GM18907 (cell line): ENCODE measurements around the gene RNF41.
"Not testable (repeated sequence)": the region's sequence is repeated elsewhere in the genome, so short reads cannot be mapped to it uniquely, and the experiment has no call there.

Experiments
- ATAC-seq: cut with Tn5 transposase; IDR thresholded peaks from one replicate; pipeline ENCODE4 v1.9.1; 2021; ENCODE audit warnings: mild to moderate bottlenecking, moderate library complexity; ENCODE audit not compliant: unreplicated experiment

RNF41 gene

DNA sequence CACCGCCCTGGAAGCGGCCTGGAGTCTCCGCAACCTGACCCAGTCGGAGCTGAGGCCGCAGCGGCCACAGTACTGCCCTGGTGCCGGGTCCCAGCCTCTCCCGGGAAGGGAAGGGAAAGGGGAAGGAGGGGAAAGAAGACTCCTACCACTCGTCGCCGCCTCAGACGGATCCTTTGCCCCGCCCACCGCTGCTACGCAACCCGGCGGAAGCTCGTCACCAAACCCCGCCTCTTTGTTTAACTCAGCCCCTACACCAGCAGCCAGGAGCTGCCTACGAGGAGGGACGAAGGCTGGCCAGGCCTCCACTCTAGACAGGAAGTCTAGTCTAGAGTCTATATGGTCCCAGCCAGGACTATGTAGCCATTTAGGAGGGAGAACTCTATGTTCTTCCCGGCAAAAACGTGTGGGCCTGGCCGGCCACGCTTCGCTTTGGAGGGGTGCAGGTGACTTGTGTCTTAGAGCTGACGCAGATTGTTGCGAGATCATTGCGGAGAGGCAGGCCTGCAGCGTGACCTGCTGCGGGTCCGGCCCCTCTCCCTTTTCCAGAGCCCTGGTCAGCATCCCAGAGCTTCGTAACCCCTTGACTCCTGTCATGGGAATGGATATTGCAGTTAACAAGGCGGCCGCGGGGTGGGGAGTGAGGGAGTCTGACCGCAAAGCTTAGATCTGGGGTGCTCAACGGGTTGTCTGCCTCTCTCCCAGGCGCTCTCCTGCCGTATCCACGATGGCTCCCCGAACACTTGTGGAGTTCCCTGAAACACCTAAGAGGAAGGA is at the start of gene RNF41:
Gene RNF41 (minus strand): TSS at position 166 of the 774 bp plus-strand sequence. CDS start 7,875 bp downstream, outside the sequence.
- ATAC-seq, result peak; percentile 85

DNA sequence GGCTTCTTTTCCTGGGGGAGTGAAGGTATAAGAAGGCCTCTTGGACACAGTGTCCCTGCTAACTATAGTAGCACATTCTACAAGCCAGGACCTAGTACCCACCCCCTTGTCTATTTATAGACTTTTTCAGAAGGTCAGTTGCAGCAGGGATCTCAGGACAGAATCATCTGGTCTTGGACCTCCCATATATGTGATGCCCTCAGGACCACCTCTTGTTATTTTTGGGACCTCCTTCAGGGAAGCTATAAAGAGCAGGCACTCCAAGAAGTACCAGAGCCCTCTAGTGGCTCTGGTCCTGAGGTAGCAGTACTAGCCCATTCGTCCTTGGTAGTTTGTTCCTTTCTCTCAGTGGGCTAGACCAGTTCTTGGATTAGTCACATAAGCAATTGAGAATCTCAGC is 49.3 kb upstream of the RNF41 start:
- ATAC-seq, result no peak

DNA sequence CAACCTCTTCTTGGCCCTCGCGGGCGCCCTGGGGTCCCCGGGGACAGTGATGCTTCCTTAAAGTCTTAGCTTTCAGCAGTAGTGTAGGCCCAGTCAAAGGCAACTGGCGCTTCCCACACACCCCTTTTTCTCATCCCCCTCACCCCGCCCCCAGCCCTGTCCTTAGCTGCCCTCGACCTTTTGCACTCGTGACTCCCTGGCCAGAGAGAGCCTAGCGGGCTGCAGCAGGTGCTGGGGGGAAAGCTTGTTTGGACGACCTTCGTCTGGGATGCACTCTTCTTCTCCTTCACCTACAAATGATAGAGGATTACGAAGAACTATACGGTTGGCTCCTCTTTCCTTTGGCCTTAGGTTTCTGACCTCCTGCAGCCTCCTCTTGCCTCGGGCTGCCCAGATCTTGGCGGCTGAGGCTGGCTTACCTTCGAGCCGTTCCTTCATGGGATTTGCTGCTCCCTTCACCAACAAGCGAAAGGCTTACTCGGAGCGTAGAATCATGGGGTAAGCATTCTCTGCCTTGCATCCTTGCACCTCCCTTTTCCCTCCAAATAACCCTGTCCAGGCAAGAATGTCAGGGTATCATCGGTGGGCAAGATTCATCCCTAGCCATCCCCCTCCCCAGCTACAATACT is 45.8 kb upstream of the RNF41 start:
- peak; percentile 24 for ATAC-seq

DNA sequence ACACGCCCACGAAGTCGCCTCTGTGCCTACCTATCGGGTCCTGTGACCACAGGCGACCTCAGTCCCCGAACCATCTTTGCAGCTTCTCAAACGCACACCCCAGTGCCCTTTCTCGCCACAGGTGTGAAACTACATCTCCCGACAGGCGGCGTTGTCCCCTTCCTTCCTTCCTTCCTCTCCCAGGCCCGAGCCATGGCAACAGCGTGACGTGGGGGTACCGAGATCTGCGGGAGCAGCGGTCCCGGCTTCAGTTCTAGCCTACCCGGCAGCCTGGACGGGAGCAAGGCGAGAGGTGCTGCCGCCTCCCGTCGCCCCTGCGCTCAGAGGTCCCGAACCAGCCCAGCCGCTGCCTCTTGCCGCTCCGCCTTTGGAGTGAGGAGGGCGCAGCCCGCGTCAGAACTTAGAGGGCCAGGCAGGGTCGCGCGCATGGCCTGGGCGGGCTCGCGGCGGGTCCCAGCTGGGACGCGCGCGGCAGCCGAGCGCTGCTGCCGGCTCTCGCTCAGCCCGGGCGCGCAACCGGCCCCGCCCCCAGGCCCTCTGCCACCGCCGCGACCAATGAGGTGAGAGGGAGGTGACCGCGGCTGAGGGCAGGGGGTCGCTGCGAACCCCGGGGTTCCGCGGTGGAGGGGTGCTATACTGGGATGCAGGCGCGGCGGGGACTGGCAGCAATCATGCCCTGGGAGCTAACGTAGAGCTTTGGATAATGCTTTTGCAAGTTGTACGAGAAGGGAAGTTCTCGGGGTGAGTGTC is 45.1 kb upstream of the RNF41 start, which contains the start of gene COQ10A:
Gene COQ10A (plus strand): TSS at position 250 of the 750 bp plus-strand sequence. CDS start 177 bp downstream, at position 427.
- ATAC-seq, result peak; percentile 89

DNA sequence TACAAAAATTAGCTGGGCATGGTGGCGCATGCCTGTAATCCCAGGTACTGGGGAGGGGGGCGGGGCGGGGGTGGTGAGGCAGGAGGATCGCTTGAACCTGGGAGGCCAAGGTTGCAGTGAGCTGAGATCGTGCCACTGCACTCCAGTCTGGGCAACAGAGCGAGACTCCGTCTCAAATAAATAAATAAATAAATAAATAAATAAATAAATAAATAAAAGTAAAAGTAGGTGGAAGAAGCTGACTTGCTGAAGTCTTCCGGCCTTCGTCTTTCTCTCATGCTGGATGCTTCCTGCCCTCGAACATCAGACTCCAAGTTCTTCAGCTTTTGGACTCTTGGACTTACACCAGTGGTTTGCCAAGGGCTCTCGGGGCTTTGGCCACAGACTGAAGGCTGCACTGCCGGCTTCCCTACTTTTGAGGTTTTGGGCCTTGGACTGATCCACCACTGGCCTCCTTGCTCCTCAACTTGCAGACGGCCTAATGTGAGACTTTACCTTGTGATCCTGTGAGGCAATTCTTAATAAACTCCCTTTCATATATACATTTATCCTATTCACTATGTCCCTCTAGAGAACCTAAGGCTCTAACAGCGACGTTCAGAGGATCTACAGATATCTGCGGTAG is 44.5 kb upstream of the RNF41 start:
- ATAC-seq, result not testable (repeated sequence)

DNA sequence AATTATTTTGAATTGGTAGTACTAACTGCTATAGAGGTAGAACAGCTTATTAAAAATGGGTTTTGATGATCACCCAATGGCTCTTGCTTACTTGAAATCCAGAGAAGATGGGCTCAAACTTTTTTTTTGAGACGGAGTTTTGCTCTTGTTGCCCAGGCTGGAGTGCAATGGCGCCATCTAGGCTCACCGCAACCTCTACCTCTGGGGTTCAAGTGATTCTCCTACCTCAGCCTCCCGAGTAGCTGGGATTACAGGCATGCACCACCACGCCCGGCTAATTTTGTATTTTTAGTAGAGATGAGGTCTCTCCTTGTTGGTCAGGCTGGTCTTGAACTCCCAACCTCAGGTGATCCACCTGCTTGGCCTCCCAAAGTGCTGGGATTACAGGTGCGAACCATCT is 41.2 kb upstream of the RNF41 start:
- not testable (repeated sequence) for ATAC-seq

DNA sequence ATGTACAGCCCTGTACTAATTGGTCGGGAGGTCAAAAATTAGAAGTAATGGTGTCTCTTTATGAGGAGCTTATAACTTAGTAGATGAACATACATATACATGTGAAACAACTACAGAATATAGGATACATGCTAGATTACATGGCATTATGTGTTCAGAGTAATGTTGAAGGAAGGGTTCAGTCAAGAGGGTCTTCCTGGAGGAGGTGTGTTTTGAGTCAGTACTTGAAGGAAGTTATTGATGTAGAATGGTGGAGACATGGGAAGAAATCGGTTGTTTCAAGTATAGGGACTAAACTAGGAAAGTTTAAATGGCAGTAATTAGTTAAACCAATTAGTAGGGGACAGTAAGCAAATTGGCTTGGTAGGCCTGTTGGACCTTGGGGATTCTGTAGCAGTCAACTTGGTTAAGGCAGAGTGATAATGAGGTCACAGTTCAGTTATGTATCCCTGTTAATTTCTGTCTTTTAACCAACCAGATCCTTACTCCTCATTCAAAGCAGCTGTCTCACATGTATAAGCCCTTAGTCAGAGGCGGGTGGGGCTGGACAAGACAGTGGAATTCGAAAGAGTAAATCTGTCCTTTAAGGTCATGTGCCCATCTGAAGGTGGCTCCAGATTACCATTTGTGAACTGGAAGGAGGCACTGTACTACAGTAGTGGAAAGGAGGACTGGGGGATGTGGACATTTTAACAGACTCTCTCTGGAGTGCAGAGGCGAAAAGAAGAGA is 39.9 kb upstream of the RNF41 start:
- ATAC-seq, result no peak

DNA sequence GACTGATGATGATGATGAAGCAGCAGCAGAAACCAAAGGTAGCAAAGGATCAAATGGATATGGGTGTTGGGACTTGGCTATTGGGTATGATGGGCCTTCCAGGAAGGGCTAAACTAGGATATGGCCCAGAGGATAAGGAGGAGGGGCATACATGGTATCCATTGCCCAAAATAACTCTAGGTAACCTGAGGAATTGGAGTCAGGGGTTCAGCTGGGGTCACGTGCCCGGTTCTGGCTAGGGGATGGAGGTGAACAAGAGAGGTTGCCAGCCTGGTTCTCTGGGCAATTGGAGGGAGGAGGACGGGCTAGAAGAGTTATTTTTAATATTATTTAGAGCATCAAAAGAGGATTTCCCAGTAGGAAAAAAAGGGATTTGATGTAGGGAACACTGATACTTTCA is 39.2 kb upstream of the RNF41 start:
- no peak for ATAC-seq

DNA sequence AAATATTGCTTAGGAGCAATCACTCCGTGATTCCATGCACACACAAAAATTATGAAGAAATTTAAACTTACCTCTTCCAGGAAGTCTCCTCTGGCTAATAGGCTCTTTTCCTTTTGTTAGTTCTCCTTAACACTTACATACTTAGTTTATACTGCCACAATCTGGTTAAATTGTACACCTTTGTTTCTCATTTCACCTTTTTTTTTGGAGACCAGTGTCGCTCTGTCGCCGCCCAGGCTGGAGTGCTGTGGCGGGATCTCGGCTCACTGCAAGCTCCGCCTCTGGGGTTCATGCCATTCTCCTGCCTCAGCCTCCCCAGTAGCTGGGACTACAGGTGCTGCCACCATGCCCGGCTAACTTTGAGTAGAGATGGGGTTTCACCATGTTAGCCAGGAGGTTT is 38.7 kb upstream of the RNF41 start:
- no peak for ATAC-seq

DNA sequence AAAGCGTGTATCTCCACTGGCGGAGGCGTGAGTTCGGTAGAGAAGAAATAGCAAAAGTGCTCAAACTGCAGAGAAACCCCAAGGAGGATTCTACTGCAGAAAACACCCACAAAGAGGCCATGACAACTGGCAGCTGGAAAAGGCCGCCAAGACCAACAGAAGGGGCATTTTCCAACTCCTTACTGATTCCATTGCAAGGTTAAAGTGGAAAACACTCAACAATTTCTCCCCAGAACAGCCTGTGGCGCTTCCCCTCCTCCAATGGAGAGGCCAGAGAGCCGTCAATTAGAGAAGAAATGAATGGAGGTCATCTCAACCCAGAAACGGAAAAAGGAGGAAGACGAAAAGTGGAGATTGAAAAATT is 37.1 kb upstream of the RNF41 start:
- no peak for ATAC-seq

DNA sequence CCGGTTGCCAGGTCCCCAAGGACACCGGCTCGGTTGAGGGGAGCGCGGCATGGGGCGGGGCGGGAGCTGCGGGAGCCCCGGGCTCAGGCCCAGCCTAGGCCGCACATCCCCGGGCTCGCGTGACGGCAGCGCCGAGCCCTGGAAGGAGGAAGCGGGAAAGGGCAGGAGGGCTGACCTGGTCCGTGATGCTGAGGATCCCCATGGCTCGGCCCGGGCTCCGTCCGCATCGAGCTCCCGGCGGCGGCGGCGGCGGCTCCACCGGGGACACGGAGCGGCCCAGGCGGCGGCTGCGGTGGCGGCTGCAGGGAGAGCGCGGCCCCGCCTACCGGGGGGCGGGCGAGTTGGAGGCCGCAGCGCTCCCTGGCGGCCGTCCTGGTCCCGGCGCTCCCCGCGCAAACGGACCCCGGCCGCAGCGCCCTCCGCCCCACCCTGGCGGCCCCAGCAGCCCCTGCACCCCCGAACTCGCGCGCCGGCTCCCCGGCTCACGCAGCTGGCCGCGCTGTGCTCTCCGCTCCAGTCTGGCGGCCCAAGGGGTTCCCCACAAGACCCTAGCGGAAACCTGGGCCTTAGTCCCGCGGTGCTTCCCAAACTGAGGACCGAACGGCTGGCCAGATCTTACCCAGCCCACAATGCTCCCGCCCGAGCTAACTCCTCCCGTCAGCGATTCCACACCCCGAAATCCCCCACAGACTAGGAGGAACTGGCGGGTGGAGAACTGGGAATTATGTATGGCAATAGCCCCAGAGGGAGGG is 36.5 kb upstream of the RNF41 start, which contains the start of gene ANKRD52:
Gene ANKRD52 (minus strand): TSS at position 317 of the 752 bp plus-strand sequence. CDS start 115 bp downstream, at position 202.
- peak; percentile 84 for ATAC-seq

DNA sequence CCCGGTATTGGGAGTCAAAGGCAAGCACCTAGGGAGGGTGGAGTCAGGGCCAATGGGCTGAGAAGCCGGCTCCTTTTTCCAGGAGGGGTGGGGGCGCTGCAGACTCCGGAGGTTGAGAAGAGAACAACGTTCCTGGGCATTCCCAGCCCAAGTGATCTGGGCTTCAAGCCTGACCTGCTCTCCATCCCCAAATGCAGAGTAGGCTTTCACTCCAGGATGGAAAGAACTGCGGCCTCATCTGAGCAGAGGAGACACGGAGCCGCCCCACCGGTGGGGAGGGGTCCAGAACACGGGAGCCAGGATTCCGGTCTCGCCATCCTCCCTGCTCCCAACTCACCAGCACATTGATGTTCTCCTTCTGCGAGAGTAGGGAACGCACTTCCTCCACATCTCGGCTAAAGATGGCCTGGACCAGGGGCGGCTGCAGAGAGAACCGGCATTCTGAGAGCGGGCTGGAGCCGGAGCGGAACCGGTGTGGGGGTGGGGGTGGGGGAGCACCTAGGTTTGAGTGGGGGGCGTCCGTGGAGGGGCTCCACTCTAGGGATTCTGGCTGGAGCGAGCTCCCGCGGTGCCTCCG is 35.9 kb upstream of the RNF41 start:
- ATAC-seq, result peak; percentile 14

DNA sequence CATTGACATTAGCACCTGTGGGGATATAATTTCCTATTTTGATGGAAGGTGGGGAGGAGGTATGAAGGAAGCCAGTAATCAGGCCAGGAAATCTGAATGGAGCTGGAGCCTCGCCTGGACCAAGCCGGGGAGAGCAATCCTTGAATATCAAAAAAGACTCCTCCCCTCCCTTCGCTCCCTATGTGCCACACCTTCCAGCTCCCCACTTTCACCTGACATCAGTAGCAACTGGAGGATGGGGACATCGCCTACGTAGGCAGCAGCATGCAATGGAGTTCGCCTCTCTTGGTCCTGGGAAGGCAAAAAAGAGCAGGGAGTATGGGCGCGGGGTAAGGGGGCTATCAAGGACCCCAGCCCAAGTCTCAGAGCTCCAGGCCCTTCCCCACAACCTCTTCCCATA is 35.3 kb upstream of the RNF41 start:
- ATAC-seq, result no peak

DNA sequence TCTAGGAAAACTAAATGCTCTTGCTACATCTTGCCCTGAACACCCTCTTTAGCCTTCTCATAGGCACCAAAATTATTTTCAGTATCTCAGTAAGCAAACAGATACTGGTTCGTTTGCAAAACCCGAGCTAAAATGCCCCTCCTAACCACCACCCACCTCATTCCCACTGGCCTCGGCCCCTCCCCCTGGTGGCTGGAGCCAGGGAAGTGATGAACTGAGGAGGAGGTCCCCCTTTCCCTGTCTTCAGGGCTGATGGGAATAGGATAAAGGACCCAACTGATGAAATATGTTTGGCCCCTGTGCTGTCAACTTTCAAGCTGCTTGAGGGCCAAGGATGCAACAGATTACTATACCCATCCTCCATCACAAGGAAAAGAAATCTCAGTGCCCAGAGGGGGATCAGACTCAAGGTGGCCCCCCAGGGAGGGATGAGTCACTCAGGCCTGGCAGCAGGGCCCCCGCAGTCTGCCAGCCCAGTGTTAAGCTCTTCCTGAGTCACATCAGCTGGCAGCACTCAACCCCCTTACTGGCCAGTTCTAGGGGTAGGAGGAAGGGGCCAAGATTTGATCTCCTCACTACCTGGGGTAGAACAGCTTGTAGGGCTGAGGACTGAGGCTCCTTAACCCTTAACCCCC is 34.7 kb upstream of the RNF41 start:
- ATAC-seq, result no peak

DNA sequence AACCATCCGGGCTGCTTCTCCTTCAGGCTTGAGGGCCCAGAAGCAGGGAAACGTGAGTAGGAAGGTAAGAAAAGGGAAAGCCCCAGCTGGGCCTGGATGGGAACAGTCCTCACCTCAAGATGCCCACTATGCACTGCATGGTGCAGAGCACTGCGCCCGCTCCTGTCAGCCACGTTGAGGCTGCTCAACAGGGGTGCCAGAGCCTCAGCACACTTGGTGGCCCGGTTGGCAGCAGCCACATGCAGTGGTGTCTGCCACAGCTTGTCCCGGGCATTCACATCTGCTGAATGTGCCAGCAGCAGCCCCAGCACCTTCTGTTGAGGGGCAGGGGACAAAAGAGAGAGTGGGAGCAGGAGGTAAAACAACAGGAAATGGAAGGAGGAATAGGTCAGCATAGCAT is 33.9 kb upstream of the RNF41 start:
- ATAC-seq, result no peak

DNA sequence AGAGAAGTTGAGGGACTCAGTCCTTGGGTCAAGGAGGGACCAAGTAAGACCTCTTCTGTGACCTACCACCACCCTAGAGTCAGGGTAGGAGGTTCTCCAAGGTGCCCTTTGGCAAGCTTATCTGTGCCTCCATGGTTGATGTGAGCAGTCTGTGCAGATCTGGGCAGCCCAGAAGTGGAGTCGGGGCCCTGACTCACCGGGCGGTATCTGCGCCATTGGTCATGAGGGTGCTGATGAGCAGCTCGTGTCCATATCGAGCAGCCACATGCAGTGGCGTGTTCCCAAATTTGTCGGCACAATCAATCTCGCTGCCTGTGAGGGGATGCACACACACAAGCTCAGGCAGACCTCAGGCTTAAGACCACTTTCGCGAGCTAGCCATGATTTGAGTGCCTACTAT is 31.4 kb upstream of the RNF41 start:
- ATAC-seq, result no peak

DNA sequence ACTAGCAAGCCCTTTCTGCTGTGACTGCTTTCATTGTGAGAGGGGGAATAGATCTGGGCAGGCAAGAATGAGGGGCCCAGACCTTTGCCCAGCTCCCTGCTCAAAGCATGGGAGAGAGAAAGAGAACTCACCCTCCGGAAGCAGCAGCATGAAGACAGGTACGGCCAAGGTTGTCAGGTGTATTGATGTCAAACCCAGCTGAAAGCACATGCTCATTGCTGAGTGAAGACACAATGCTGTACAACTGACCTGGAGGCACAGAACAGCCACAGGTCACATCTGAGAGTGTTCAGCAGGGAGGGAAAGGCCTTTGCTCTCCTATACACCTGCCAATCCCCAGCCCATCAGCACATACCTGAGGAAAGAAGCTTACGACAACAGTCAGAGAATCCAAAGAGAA is 30.9 kb upstream of the RNF41 start:
- ATAC-seq, result no peak

DNA sequence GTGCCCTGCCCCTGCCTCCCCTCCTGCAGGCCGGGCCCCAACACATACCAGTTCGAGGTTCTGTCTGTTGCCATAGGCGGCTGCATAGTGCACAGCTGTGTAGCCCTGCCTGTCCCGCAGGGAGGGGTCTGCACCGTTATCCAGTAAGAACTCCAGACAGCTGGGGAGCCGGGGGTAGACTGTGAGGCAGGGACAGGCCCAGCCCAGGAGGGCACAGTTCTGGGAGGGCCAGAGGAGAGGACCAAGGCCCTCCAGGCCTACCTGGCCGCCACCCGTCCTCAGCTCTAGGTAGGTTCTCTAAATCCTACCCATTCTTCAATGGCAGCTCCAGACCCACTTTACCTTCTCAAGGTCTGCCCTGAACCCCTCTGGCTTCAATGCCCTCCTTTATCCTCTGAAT is 27.0 kb upstream of the RNF41 start:
- ATAC-seq, result no peak

DNA sequence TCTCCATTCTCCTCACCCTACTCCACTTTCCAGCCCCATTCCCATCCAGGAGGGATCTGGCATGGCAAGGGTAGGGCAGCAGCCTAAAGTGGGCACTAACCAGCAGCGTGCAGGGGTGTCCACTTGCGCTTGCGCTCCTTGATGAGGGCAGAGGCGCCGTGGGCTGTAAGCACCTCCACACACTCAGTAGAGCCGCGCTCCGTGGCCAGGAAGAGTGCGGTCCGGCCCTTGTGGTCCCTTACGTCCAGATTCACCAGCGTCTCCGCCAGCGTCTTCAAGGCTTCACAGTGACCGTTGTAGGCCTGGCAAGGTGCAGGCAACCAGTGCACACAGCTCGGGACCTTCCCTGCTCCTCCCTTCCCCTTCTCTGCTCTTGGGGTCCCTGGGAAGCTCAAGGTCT is 26.2 kb upstream of the RNF41 start:
- ATAC-seq, result no peak
